Thoracic aorta (tissue), 2 donors: Measurements from ENCODE around the gene MEIS2. TPM values are rescaled to one million over a fixed set of nuclear protein-coding genes. Genes with fewer than 3 reads are reported as not detected.
"Not testable (repeated sequence)": the region's sequence is repeated elsewhere in the genome, so short reads cannot be mapped to it uniquely, and the experiment has no call there.

Experiments used
- ATAC-seq: fragments of 150-250 bp; one replicate; pipeline ENCODE4 v1.8.0; 2017; ENCODE audit warnings: low read depth; ENCODE audit not compliant: insufficient number of reproducible peaks, low FRiP score
- DNase-seq: peaks from one replicate; pipeline ENCODE4 v3.0.0-alpha.2; 2020; ENCODE audit warnings: low spot score
- H3K27ac ChIP-seq, 2 donors: fragments of 200-600 bp; sonication (generic); 1 replicate in 1 of 2; 2 replicates in 1 of 2; pipeline ENCODE4 v1.5.1; 2016; ENCODE audit warnings: mild to moderate bottlenecking in 2 of 2, moderate library complexity in 2 of 2
- H3K27me3 ChIP-seq: fragments of 200-600 bp; sonication (generic); replicated peaks from 2 replicates; pipeline ENCODE4 v1.6.0; 2016; ENCODE audit warnings: mild to moderate bottlenecking; ENCODE audit not compliant: insufficient read depth
- H3K36me3 ChIP-seq: fragments of 200-600 bp; sonication (generic); one replicate; pipeline ENCODE4 v1.5.1; 2016
- H3K4me1 ChIP-seq, 2 donors: fragments of 200-600 bp; sonication (generic); 1 replicate in 1 of 2; 2 replicates in 1 of 2; pipeline versions ENCODE4 v1.5.1 to v1.6.0; 2016; ENCODE audit warnings: low read depth in 2 of 2, mild to moderate bottlenecking in 1 of 2; ENCODE audit not compliant: control insufficient read depth in 1 of 2
- H3K4me3 ChIP-seq: fragments of 200-600 bp; sonication (generic); 2 replicates; pipeline ENCODE4 v1.5.1; 2016; ENCODE audit warnings: mild to moderate bottlenecking
- H3K9me3 ChIP-seq: fragments of 200-600 bp; sonication (generic); 2 replicates; pipeline ENCODE4 v1.5.1; 2016
- total RNA-seq, 2 donors: library from RNA; depleted of rRNA; stranded (reverse); fragments of >200 nt; gene quantifications; one replicate each; pipeline versions ENCODE4 v1.1.0 to v1.2.3, GENCODE V29; 2016
- TF ChIP-seq, protein P1 (sequence below): fragments of 200-600 bp; sonication (generic); IDR thresholded peaks from one replicate; pipeline ENCODE4 v1.5.1; 2019; ENCODE audit warnings: antibody characterized with exemption

The MEIS2 gene
- total RNA-seq, 2 donors from 2014 or later = 46.4 to 57.2 TPM

DNA sequence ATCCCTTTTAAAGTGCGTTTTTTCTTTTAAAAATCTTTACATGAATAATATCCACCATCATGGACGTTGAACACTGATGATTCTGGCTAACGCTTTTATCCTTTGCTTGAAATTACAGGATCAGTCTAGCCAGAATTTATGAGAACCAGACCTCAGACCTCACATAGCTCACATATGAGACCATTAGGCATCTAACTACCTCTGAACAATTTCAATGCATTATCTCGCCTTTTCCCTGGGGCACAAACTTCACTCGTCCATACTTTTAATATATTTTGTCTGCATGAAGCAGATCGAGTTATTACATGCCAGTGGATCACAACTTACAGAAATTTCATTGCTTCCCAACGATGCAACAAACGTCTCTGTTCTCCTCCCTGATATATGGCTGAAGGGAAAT, 105.6 kb downstream of the MEIS2 start:
- TF ChIP-seq, protein P1, sequence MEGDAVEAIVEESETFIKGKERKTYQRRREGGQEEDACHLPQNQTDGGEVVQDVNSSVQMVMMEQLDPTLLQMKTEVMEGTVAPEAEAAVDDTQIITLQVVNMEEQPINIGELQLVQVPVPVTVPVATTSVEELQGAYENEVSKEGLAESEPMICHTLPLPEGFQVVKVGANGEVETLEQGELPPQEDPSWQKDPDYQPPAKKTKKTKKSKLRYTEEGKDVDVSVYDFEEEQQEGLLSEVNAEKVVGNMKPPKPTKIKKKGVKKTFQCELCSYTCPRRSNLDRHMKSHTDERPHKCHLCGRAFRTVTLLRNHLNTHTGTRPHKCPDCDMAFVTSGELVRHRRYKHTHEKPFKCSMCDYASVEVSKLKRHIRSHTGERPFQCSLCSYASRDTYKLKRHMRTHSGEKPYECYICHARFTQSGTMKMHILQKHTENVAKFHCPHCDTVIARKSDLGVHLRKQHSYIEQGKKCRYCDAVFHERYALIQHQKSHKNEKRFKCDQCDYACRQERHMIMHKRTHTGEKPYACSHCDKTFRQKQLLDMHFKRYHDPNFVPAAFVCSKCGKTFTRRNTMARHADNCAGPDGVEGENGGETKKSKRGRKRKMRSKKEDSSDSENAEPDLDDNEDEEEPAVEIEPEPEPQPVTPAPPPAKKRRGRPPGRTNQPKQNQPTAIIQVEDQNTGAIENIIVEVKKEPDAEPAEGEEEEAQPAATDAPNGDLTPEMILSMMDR = no peak
- H3K27ac ChIP-seq = no peak overlapping the region
- H3K9me3 ChIP-seq = no peaks in the 10 kb centered on the region
- DNase-seq (no peak), ATAC-seq (no peak)
- no peaks in the 10 kb centered on the region for H3K4me1 ChIP-seq
- H3K36me3 ChIP-seq = no peaks in the 10 kb centered on the region
- no peak overlapping the region for H3K4me3 ChIP-seq
- no peaks in the 10 kb centered on the region for H3K27me3 ChIP-seq

GRCh38 chr15:36992454-36992853, 107.9 kb downstream of the MEIS2 start:
- no peak for DNase-seq
- ATAC-seq = no peak
- no peaks in the 10 kb centered on the region for H3K9me3 ChIP-seq
- no peaks in the 10 kb centered on the region for H3K4me1 ChIP-seq
- TF ChIP-seq, protein P1 = no peak
- no peak overlapping the region for H3K4me3 ChIP-seq
- no peak overlapping the region for H3K27ac ChIP-seq
- no peaks in the 10 kb centered on the region for H3K27me3 ChIP-seq
- H3K36me3 ChIP-seq = no peaks in the 10 kb centered on the region

- no peak for DNase-seq
- no peak overlapping the region for H3K27ac ChIP-seq
- no peaks in the 10 kb centered on the region for H3K9me3 ChIP-seq
- no peak overlapping the region for H3K4me3 ChIP-seq
- no peaks in the 10 kb centered on the region for H3K27me3 ChIP-seq
- ATAC-seq = no peak
- H3K36me3 ChIP-seq = no peaks in the 10 kb centered on the region
- no peaks in the 10 kb centered on the region for H3K4me1 ChIP-seq
- TF ChIP-seq, protein P1 = no peak
Observed at GRCh38 chr15:36988947-36989346, 111.4 kb downstream of the MEIS2 start.

- TF ChIP-seq, protein P1 = no peak
- ATAC-seq (no peak), DNase-seq (no peak)
- Histone ChIP-seq H3K27ac (no peak overlapping the region), H3K4me3 (no peak overlapping the region), H3K36me3 (no peaks in the 10 kb centered on the region), H3K27me3 (no peaks in the 10 kb centered on the region), H3K9me3 (peaks cover 6% of the 10 kb centered on the region), H3K4me1 (no peaks in the 10 kb centered on the region)
Observed at GRCh38 chr15:36982430-36982829, 117.9 kb downstream of the MEIS2 start.

DNA sequence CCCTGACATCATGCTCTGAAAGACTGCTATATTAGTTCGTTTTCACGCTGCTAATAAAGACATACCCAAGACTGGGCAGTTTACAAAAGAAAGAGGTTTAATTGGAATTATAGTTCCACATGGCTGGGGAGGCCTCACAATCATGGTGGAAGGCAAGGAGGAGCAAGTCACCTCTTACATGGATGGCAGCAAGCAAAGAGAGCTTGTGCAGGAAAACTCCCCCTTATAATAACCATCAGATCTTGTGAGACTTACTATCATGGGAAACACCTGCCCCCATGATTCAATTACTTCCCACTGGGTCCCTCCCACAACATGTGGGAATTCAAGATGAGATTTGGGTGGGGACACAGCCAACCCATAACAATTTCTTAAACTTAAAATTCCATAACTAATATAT, 120.1 kb downstream of the MEIS2 start:
- not testable (repeated sequence) for H3K36me3 ChIP-seq, H3K9me3 ChIP-seq, DNase-seq, ATAC-seq, H3K4me3 ChIP-seq, H3K4me1 ChIP-seq, H3K27ac ChIP-seq, H3K27me3 ChIP-seq

DNA sequence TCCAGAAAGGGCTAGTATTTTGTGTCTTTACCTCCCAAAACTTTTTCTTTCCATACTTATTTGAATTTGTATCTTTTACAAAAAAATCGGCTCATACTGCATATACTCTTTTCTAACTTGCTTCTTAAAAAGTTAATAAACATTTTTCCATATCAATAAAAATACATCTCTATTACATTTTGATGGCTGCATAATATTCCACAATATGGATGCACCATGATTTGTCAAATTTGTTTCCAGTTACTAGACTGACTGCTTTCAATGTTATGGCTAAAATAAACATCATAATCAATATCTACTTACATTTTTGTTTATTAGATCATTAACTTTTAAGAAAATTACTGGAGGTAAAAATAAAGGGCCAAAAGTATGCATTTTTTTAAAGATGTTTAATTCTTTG, 121.7 kb downstream of the MEIS2 start:
- no peak for ATAC-seq

More for the DNA sequence above, 121.7 kb downstream of the MEIS2 start:
- no peaks in the 10 kb centered on the region for H3K27me3 ChIP-seq
- H3K4me3 ChIP-seq = no peak overlapping the region
- peaks cover 4% of the 10 kb centered on the region for H3K9me3 ChIP-seq
- H3K36me3 ChIP-seq = no peaks in the 10 kb centered on the region
- DNase-seq = no peak
- H3K4me1 ChIP-seq = no peaks in the 10 kb centered on the region
- TF ChIP-seq, protein P1 = no peak
- H3K27ac ChIP-seq = no peak overlapping the region
